GM19324 (cell line): ENCODE results near the gene TARBP1.
"Not testable (repeated sequence)": the region's sequence is repeated elsewhere in the genome, so short reads cannot be mapped to it uniquely, and the experiment has no call there.

Source experiments
- ATAC-seq: cut with Tn5 transposase; IDR thresholded peaks from one replicate; pipeline ENCODE4 v1.9.1; 2021; ENCODE audit warnings: mild to moderate bottlenecking, moderate library complexity; ENCODE audit not compliant: unreplicated experiment, low FRiP score

TARBP1 gene

GRCh38 chr1:234504969-234505768, 26.2 kb upstream of the TARBP1 start:
- no peak for ATAC-seq

GRCh38 chr1:234504251-234504650, 25.3 kb upstream of the TARBP1 start:
- ATAC-seq, result not testable (repeated sequence)

- ATAC-seq, result no peak
Observed at GRCh38 chr1:234503193-234504050, 24.4 kb upstream of the TARBP1 start.

- no peak for ATAC-seq
Observed at GRCh38 chr1:234502785-234503184, 23.8 kb upstream of the TARBP1 start.

- no peak for ATAC-seq
Observed at GRCh38 chr1:234500269-234500668, 21.3 kb upstream of the TARBP1 start.

GRCh38 chr1:234499943-234500245, 20.9 kb upstream of the TARBP1 start:
- no peak for ATAC-seq

- ATAC-seq, result peak; percentile 71
Observed at GRCh38 chr1:234499119-234499942, 20.4 kb upstream of the TARBP1 start.

GRCh38 chr1:234498448-234499118, 19.6 kb upstream of the TARBP1 start:
- ATAC-seq, result no peak

GRCh38 chr1:234497589-234497988, 18.6 kb upstream of the TARBP1 start:
- no peak for ATAC-seq

GRCh38 chr1:234495231-234495990, 16.4 kb upstream of the TARBP1 start:
- no peak for ATAC-seq

GRCh38 chr1:234494049-234494448, 15.1 kb upstream of the TARBP1 start:
- no peak for ATAC-seq

- no peak for ATAC-seq
Observed at GRCh38 chr1:234490793-234491479, 12.0 kb upstream of the TARBP1 start.

GRCh38 chr1:234489698-234490077, 10.7 kb upstream of the TARBP1 start:
- ATAC-seq, result no peak

GRCh38 chr1:234489007-234489697, 10.2 kb upstream of the TARBP1 start:
- ATAC-seq, result no peak

GRCh38 chr1:234488054-234489006, 9.4 kb upstream of the TARBP1 start:
- ATAC-seq, result no peak

- ATAC-seq, result no peak
Observed at GRCh38 chr1:234486858-234487840, 8.2 kb upstream of the TARBP1 start.
